ENCODE measurements around the gene PSD.
A peak's percentile ranks its signal among the peaks of the same experiment; 100 is the strongest.

PSD gene

GRCh38 chr10:102449321-102450123 is 30.9 kb upstream of the PSD start:
- H3K4me3 ChIP-seq (replicated peaks; ENCODE audit: low read depth, low read length): peak overlapping the region; percentile 86
- DNase-seq (ENCODE audit: extremely low read depth, low read depth): no peak
- TF ChIP-seq CTCF (IDR thresholded peaks at IDR 0.05; ENCODE audit: low read depth, low read length, missing control alignments): no peak

GRCh38 chr10:102444851-102445250 is 26.3 kb upstream of the PSD start:
- no peak for DNase-seq (ENCODE audit: extremely low read depth, low read depth)
- H3K4me3 ChIP-seq (replicated peaks; ENCODE audit: low read depth, low read length): no peak overlapping the region
- no peak for TF ChIP-seq CTCF (IDR thresholded peaks at IDR 0.05; ENCODE audit: low read depth, low read length, missing control alignments)

DNA sequence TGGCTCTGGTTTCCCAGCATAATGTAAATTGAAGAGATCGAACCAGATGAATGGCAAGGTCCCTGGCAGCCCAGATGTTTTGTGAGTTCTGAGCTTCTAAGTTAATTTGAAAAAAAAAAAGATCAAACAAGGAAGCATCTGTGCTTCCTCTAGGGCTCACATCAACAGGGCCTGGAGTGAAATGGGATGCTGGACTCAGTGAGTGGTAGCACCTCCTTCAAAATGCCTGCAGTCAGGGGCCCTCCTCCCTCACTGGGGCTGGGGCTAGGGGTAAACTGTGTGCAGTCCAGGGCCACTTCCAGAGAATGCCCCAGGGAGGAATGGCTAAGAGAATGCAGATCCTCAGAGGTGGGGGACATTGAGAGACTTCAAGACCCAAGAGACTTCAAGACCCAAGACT is 19.8 kb upstream of the PSD start:
- DNase-seq (ENCODE audit: extremely low read depth, low read depth): no peak
- TF ChIP-seq CTCF (IDR thresholded peaks at IDR 0.05; ENCODE audit: low read depth, low read length, missing control alignments): no peak
- no peak overlapping the region for H3K4me3 ChIP-seq (replicated peaks; ENCODE audit: low read depth, low read length)

GRCh38 chr10:102437515-102437914 is 18.9 kb upstream of the PSD start:
- no peak for DNase-seq (ENCODE audit: extremely low read depth, low read depth)
- TF ChIP-seq CTCF (IDR thresholded peaks at IDR 0.05; ENCODE audit: low read depth, low read length, missing control alignments): no peak
- H3K4me3 ChIP-seq (replicated peaks; ENCODE audit: low read depth, low read length): no peak overlapping the region

DNA sequence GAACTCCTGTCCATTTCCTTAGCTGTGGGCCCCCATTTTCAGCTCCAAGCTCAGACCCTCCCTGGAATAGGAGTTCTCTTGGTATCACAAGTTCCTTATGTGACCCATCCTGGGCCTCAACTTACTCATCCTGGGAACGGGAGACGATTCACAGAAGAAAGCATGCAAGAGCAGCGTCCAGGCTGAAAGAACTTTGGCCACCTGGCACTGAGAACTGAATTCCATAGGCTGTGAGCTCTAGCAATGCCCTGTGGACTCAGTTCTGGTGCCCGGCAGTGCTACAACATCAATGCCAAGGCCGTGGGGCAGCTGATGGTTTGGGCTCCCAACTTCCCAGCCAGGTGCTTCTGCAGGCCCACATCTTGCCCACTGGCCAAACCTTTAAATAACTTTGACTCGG is 17.7 kb upstream of the PSD start:
- no peak for DNase-seq (ENCODE audit: extremely low read depth, low read depth)
- no peak for TF ChIP-seq CTCF (IDR thresholded peaks at IDR 0.05; ENCODE audit: low read depth, low read length, missing control alignments)
- H3K4me3 ChIP-seq (replicated peaks; ENCODE audit: low read depth, low read length): peak overlapping the region; percentile 39

DNA sequence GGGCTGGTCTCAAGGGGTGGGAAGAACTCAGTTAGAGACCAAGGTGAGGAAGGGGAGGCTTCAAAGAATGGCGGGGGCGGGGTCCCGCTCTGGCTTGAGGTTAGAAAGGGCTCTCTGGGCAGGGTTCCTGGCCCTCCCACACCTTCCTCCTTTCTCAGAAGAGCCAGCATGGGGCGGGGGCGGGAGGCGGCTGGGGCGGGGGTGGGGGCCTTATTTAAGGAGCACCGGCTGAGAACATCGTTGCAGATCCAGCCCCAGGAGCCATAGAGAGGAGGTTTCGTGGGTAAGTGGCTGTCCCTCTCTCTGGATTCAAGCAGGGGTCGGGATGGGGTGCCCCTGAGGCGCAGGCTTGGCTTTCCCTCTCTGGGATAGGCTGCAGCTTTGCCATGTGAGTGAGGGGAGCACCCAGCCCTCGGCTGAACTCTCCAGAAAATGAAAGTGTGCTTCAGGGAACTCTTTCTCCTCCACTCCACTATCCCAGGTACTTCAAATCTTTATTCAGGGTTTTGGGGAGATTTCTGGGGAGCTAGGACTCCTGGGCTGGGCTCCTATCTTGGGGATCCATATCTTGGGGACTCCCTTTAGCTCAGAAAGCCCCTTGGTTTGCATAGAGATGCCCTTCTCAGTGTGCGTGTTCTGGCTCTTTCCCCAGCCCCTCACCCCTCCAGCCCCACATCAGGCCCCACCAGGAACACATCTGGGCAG is 17.1 kb upstream of the PSD start:
- no peak for DNase-seq (ENCODE audit: extremely low read depth, low read depth)
- TF ChIP-seq CTCF (IDR thresholded peaks at IDR 0.05; ENCODE audit: low read depth, low read length, missing control alignments): no peak
- H3K4me3 ChIP-seq (replicated peaks; ENCODE audit: low read depth, low read length): peak overlapping the region; percentile 39
